Keratinocyte (primary cell): ENCODE measurements around the gene TBC1D10B. TPM values are rescaled to one million over a fixed set of nuclear protein-coding genes. Genes with fewer than 3 reads are reported as not detected.
A peak's percentile ranks its signal among the peaks of the same experiment; 100 is the strongest.

ENCODE experiments used
- DNase-seq: peaks from one replicate; pipeline ENCODE4 v3.0.0-alpha.2; 2011; ENCODE audit warnings: low read depth, missing footprints, low spot score
- FAIRE-seq: peaks from 2 replicates; lab custom pipeline; 2011; peaks lifted over from hg19 to GRCh38; lab: Jason Lieb, UNC
- H2AFZ ChIP-seq: 2 replicates; pipeline ENCODE4 v1.6.0; 2012; ENCODE audit warnings: low read length, control low read depth, inconsistent platforms; ENCODE audit not compliant: control insufficient read depth
- H3K27ac ChIP-seq: 2 replicates; pipeline ENCODE4 v1.5.1; 2011; ENCODE audit warnings: low read length; ENCODE audit not compliant: control insufficient read depth, insufficient read depth
- H3K27me3 ChIP-seq: 3 replicates; pipeline ENCODE4 v1.6.0; 2011; ENCODE audit warnings: low read length; ENCODE audit not compliant: control insufficient read depth, insufficient read depth; ENCODE audit errors: extremely low read depth
- H3K36me3 ChIP-seq, 2 experiments: 2 replicates in 1 of 2; 3 replicates in 1 of 2; pipeline ENCODE4 v1.5.1; 2011; ENCODE audit warnings: low read length in 2 of 2, mild to moderate bottlenecking in 1 of 2; ENCODE audit not compliant: control insufficient read depth in 2 of 2, insufficient read depth in 2 of 2; ENCODE audit errors: extremely low read depth in 1 of 2
- H3K4me1 ChIP-seq: 3 replicates; pipeline ENCODE4 v1.5.1; 2011; ENCODE audit warnings: low read length; ENCODE audit not compliant: control insufficient read depth, insufficient read depth; ENCODE audit errors: extremely low read depth
- H3K4me2 ChIP-seq: 3 replicates; pipeline ENCODE4 v1.6.0; 2011; ENCODE audit warnings: low read depth, low read length; ENCODE audit not compliant: control insufficient read depth, insufficient read depth; ENCODE audit errors: extremely low read depth
- H3K4me3 ChIP-seq, 3 experiments: fragments of 200-600 bp in 1 of 3; sonication (generic) in 1 of 3; 2 replicates in 2 of 3; 3 replicates in 1 of 3; pipeline ENCODE4 v1.5.1; 2011 to 2016; ENCODE audit warnings: low read length in 3 of 3, mild to moderate bottlenecking in 3 of 3, control low read depth in 2 of 3, inconsistent platforms in 1 of 3, low read depth in 1 of 3, mixed read lengths in 1 of 3, mixed run types in 1 of 3, moderate library complexity in 1 of 3; ENCODE audit not compliant: control insufficient read depth in 2 of 3, insufficient read depth in 2 of 3; ENCODE audit errors: extremely low read depth in 1 of 3
- H3K79me2 ChIP-seq: 2 replicates; pipeline ENCODE4 v1.6.0; 2012; ENCODE audit warnings: low read length; ENCODE audit not compliant: control insufficient read depth, insufficient read depth
- H3K9ac ChIP-seq: 3 replicates; pipeline ENCODE4 v1.6.0; 2011; ENCODE audit warnings: low read length; ENCODE audit not compliant: control insufficient read depth, insufficient read depth; ENCODE audit errors: extremely low read depth
- H3K9me1 ChIP-seq: 3 replicates; pipeline ENCODE4 v1.6.0; 2011; ENCODE audit warnings: low read length; ENCODE audit not compliant: control insufficient read depth, insufficient read depth; ENCODE audit errors: extremely low read depth
- H3K9me3 ChIP-seq: 2 replicates; pipeline ENCODE4 v1.5.1; 2012; ENCODE audit warnings: low read depth, low read length; ENCODE audit not compliant: control insufficient read depth
- H4K20me1 ChIP-seq: 3 replicates; pipeline ENCODE4 v1.6.0; 2011; ENCODE audit warnings: low read length; ENCODE audit not compliant: control insufficient read depth, insufficient read depth; ENCODE audit errors: extremely low read depth
- CTCF ChIP-seq, 3 experiments: IDR thresholded peaks in 1 of 3; conservative IDR thresholded peaks in 1 of 3; optimal IDR thresholded peaks in 1 of 3; 2 replicates in 2 of 3; 3 replicates in 1 of 3; pipeline versions ENCODE3 to v1.5.1; 2011; ENCODE audit warnings: low read length in 3 of 3, mild to moderate bottlenecking in 3 of 3, moderate library complexity in 2 of 3, control low read depth in 1 of 3, inconsistent platforms in 1 of 3; ENCODE audit not compliant: insufficient read depth in 2 of 3; ENCODE audit errors: extremely low read depth in 1 of 3
- EZH2 ChIP-seq: IDR thresholded peaks from one replicate; pipeline ENCODE4 v1.6.1; 2012; ENCODE audit warnings: inconsistent platforms, mild to moderate bottlenecking, low read length, moderate library complexity
- dilution Hi-C: fragments of 300-500 bp; cut with MboI; formaldehyde crosslinking; loops from one replicate; pipeline ENCODE4 v1.7.0; 2020; ENCODE audit warnings: low sequenced_read_pairs; ENCODE audit not compliant: extremely low pct_ligation_motif_present
- polyA plus RNA-seq, 5 experiments: library from polyadenylated mRNA; depleted of rRNA in 3 of 5; stranded (reverse) in 3 of 5; stranded (forward) in 1 of 5; unstranded in 1 of 5; fragments of >200 nt; gene quantifications; 1 replicate in 1 of 5; 2 replicates in 3 of 5; 3 replicates in 1 of 5; pipeline versions ENCODE4 v1.2.1 to v1.2.3, GENCODE V29; 2011 to 2012; ENCODE audit warnings: missing spikeins in 2 of 5, low read depth in 1 of 5, low replicate concordance in 1 of 5

TBC1D10B gene
- polyA plus RNA-seq, 1 donor (not counting 4 experiments of a cell fraction or from before 2014, with no cell fraction given), result 8.6 TPM

- peak overlapping the region; percentile 53 to 79 (median 79) for H3K4me3 ChIP-seq
- H3K79me2 ChIP-seq, result peaks cover 6% of the 10 kb centered on the region
- H3K9ac ChIP-seq, result peak overlapping the region; percentile 83
- peaks cover 3 to 8% of the 10 kb centered on the region in 2 experiments for H3K36me3 ChIP-seq
- H3K9me3 ChIP-seq, result no peaks in the 10 kb centered on the region
- H3K27ac ChIP-seq, result peak overlapping the region; percentile 40
- no peaks in the 10 kb centered on the region for H3K27me3 ChIP-seq
- peak overlapping the region; percentile 62 for H2AFZ ChIP-seq
- FAIRE-seq, result no peak
- no peak for DNase-seq
- H3K9me1 ChIP-seq, result peaks cover 4% of the 10 kb centered on the region
- H3K4me1 ChIP-seq, result peaks cover 12% of the 10 kb centered on the region
- dilution Hi-C loops, result no loop called here
- no peaks in the 10 kb centered on the region for H4K20me1 ChIP-seq
- no peak for TF ChIP-seq EZH2
- no peak for TF ChIP-seq CTCF (optimal IDR thresholded peaks at IDR 0.05 in 1 of 3, IDR thresholded peaks at IDR 0.05 in 1 of 3, conservative IDR thresholded peaks at IDR 0.05 in 1 of 3; ENCODE audit: extremely low read depth in 1 of 3, insufficient read depth in 2 of 3, low read length in 3 of 3)
- peak overlapping the region; percentile 86 for H3K4me2 ChIP-seq
These were observed 37.7 kb upstream of the TBC1D10B start for GRCh38 chr16:30407804-30408534.

GRCh38 chr16:30407102-30407803 lies 37.0 kb upstream of the TBC1D10B start, which contains the start of gene ZNF771:
ZNF771 (plus strand) TSS chr16:30407606; CDS start chr16:30408054, 448 bp downstream.
- Histone ChIP-seq H3K9me3 (no peaks in the 10 kb centered on the region), H3K4me3 (peak within 1 kb of the TSS; percentile 53 to 79 (median 79)), H3K9me1 (peaks cover 4% of the 10 kb centered on the region), H3K4me2 (peak within 1 kb of the TSS; percentile 95), H3K79me2 (peaks cover 6% of the 10 kb centered on the region), H3K4me1 (peaks cover 12% of the 10 kb centered on the region), H4K20me1 (no peaks in the 10 kb centered on the region), H3K9ac (peak within 1 kb of the TSS; percentile 83), H3K27me3 (no peaks in the 10 kb centered on the region), H3K27ac (peak within 1 kb of the TSS; percentile 66), H3K36me3 (peaks cover 3 to 8% of the 10 kb centered on the region in 2 experiments), H2AFZ (peak within 1 kb of the TSS; percentile 96)
- DNase-seq (no peak), FAIRE-seq (no peak)
- dilution Hi-C loops, result no loop called here
- TF ChIP-seq CTCF (optimal IDR thresholded peaks at IDR 0.05 in 1 of 3, IDR thresholded peaks at IDR 0.05 in 1 of 3, conservative IDR thresholded peaks at IDR 0.05 in 1 of 3; ENCODE audit: extremely low read depth in 1 of 3, insufficient read depth in 2 of 3, low read length in 3 of 3) (peak in 1 of 3 experiments; percentile 4), EZH2 (no peak)
